Amniotic epithelial cell (primary cell): ENCODE measurements around the gene ZNF786.
A peak's percentile ranks its signal among the peaks of the same experiment; 100 is the strongest.
"Not testable (repeated sequence)": the region's sequence is repeated elsewhere in the genome, so short reads cannot be mapped to it uniquely, and the experiment has no call there.

ENCODE experiments used
- DNase-seq: peaks from one replicate; pipeline ENCODE4 v3.0.0-alpha.2; 2010; ENCODE audit warnings: low read depth

ZNF786 gene

GRCh38 chr7:149031353-149031910 is 59.1 kb downstream of the ZNF786 start:
- DNase-seq: no peak

- DNase-seq: not testable (repeated sequence)
Observed at GRCh38 chr7:149030439-149030838, 60.1 kb downstream of the ZNF786 start.

GRCh38 chr7:149028346-149029109 is 62.0 kb downstream of the ZNF786 start, which contains the start of gene PDIA4:
Gene PDIA4, minus strand, starts transcription at chr7:149028505. Its CDS starts 97 bp downstream, at chr7:149028408.
- peak; percentile 99 for DNase-seq

GRCh38 chr7:149027611-149028345 is 62.7 kb downstream of the ZNF786 start:
- DNase-seq: peak; percentile 36

- no peak for DNase-seq
Observed at GRCh38 chr7:149027055-149027454, 63.5 kb downstream of the ZNF786 start.

- no peak for DNase-seq
Observed at GRCh38 chr7:149023662-149024061, 66.9 kb downstream of the ZNF786 start.

- no peak for DNase-seq
Observed at GRCh38 chr7:149022756-149023360, 67.7 kb downstream of the ZNF786 start.

- no peak for DNase-seq
Observed at GRCh38 chr7:149021725-149022062, 68.8 kb downstream of the ZNF786 start.

- no peak for DNase-seq
Observed at GRCh38 chr7:149020483-149020882, 70.0 kb downstream of the ZNF786 start.
